GM13976 (cell line): Measurements from ENCODE around the gene TEX48.

Source experiments
- DNase-seq: peaks from one replicate; pipeline ENCODE4 v3.0.0; 2012; ENCODE audit warnings: low spot score
- CTCF ChIP-seq: IDR thresholded peaks from 2 replicates; pipeline ENCODE4 v1.5.1; 2012; ENCODE audit warnings: borderline replicate concordance, mild to moderate bottlenecking; ENCODE audit not compliant: insufficient read depth; ENCODE audit errors: extremely low read depth, missing control alignments, control extremely low read depth
- in situ Hi-C: fragments of 300-500 bp; cut with MboI; formaldehyde crosslinking; loops from one replicate; pipeline ENCODE4 v1.12.0; 2022; ENCODE audit warnings: low sequenced_read_pairs, mixed read lengths, inconsistent platforms; ENCODE audit not compliant: unreplicated experiment

Gene TEX48

GRCh38 chr9:114666401-114666800, 15.6 kb downstream of the TEX48 start:
- DNase-seq = no peak
- in situ Hi-C loops = no loop called here
- no peak for TF ChIP-seq CTCF

GRCh38 chr9:114664181-114664580, 17.8 kb downstream of the TEX48 start:
- in situ Hi-C loops = no loop called here
- DNase-seq = no peak
- no peak for TF ChIP-seq CTCF

GRCh38 chr9:114662081-114662989, 19.7 kb downstream of the TEX48 start:
- peak; percentile 78 for TF ChIP-seq CTCF
- in situ Hi-C loops = no loop called here
- peak; percentile 81 for DNase-seq

GRCh38 chr9:114657705-114658104, 24.3 kb downstream of the TEX48 start, which contains the start of gene TEX53:
Gene TEX53, minus strand, starts transcription at chr9:114657805. Its CDS starts 31 bp downstream, at chr9:114657774.
- no peak for DNase-seq
- TF ChIP-seq CTCF = no peak
- in situ Hi-C loops = loop anchor here (10.0 kb wide), 1 partner anchor 243 kb away; no protein-coding TSS in a partner anchor

- no peak for TF ChIP-seq CTCF
- DNase-seq = no peak
- in situ Hi-C loops = loop anchor here (10.0 kb wide), 1 partner anchor 242 kb away; no protein-coding TSS in a partner anchor
Observed at GRCh38 chr9:114656301-114656700, 25.7 kb downstream of the TEX48 start.

- DNase-seq = no peak
- TF ChIP-seq CTCF = no peak
- in situ Hi-C loops = loop anchor here (10.0 kb wide), 1 partner anchor 241 kb away; no protein-coding TSS in a partner anchor
Observed at GRCh38 chr9:114655689-114656088, 26.3 kb downstream of the TEX48 start.
